Esophagus squamous epithelium (tissue), 5 donors: ENCODE measurements around the gene NKAP. TPM values are rescaled to one million over a fixed set of nuclear protein-coding genes. Genes with fewer than 3 reads are reported as not detected.

ENCODE experiments used
- DNase-seq: peaks from one replicate; lab custom pipeline; 2025; lab: John Stamatoyannopoulos, UW
- H3K27ac ChIP-seq, 4 donors: fragments of 200-600 bp; sonication (generic); one replicate each; pipeline ENCODE4 v1.5.1; 2016 to 2019; ENCODE audit warnings: mild to moderate bottlenecking in 1 of 4
- H3K27me3 ChIP-seq, 4 donors: fragments of 200-600 bp; sonication (generic); 1 replicate in 3 of 4; 2 replicates in 1 of 4; pipeline versions ENCODE4 v1.5.1 to v1.6.0; 2017 to 2021; ENCODE audit warnings: antibody characterized with exemption in 1 of 4
- H3K36me3 ChIP-seq, 3 donors: fragments of 200-600 bp; sonication (generic); one replicate each; pipeline ENCODE4 v1.5.1; 2016 to 2019
- H3K4me1 ChIP-seq, 3 donors: fragments of 200-600 bp; sonication (generic); one replicate each; pipeline ENCODE4 v1.5.1; 2017 to 2019
- H3K4me3 ChIP-seq, 4 donors: fragments of 200-600 bp; sonication (generic); 1 replicate in 3 of 4; 2 replicates in 1 of 4; pipeline ENCODE4 v1.5.1; 2016 to 2019; ENCODE audit warnings: mild to moderate bottlenecking in 2 of 4, moderate library complexity in 1 of 4
- H3K9me3 ChIP-seq, 3 donors: fragments of 200-600 bp; sonication (generic); one replicate each; pipeline ENCODE4 v1.5.1; 2016 to 2019
- POLR2A ChIP-seq, 4 donors: fragments of 450-650 bp; IDR thresholded peaks; one replicate each; pipeline ENCODE4 v1.6.1; 2017; ENCODE audit warnings: antibody characterized with exemption in 4 of 4, mild to moderate bottlenecking in 4 of 4, moderate library complexity in 3 of 4
- WGBS, 2 donors: methylation state at CpG; one replicate each; pipeline ENCODE4 v1.1.5; 2018; 5-methylcytosine and 5-hydroxymethylcytosine counted together
- intact Hi-C: fragments of 100-400 bp; cut with DNase I; formaldehyde crosslinking; loops from one replicate; pipeline ENCODE4 v1.15.0; 2022
- total RNA-seq, 4 donors: library from RNA; depleted of rRNA; stranded (reverse); fragments of >200 nt; gene quantifications; one replicate each; pipeline ENCODE4 v1.1.0, GENCODE V29; 2016
- TF ChIP-seq, protein P1 (sequence below), 6 experiments: fragments of 450-650 bp in 4 of 6; fragments of 200-600 bp in 2 of 6; sonication (generic) in 2 of 6; IDR thresholded peaks; one replicate each; pipeline ENCODE4 v1.5.1; 2016 to 2019; ENCODE audit warnings: antibody characterized with exemption in 6 of 6, mild to moderate bottlenecking in 4 of 6, moderate library complexity in 4 of 6
- donor health status: DM: yes; HTN: yes; CAD: no.

Gene NKAP
- total RNA-seq, 4 donors from 2014 or later: 2.2 to 5.0 (median 2.6) TPM

DNA sequence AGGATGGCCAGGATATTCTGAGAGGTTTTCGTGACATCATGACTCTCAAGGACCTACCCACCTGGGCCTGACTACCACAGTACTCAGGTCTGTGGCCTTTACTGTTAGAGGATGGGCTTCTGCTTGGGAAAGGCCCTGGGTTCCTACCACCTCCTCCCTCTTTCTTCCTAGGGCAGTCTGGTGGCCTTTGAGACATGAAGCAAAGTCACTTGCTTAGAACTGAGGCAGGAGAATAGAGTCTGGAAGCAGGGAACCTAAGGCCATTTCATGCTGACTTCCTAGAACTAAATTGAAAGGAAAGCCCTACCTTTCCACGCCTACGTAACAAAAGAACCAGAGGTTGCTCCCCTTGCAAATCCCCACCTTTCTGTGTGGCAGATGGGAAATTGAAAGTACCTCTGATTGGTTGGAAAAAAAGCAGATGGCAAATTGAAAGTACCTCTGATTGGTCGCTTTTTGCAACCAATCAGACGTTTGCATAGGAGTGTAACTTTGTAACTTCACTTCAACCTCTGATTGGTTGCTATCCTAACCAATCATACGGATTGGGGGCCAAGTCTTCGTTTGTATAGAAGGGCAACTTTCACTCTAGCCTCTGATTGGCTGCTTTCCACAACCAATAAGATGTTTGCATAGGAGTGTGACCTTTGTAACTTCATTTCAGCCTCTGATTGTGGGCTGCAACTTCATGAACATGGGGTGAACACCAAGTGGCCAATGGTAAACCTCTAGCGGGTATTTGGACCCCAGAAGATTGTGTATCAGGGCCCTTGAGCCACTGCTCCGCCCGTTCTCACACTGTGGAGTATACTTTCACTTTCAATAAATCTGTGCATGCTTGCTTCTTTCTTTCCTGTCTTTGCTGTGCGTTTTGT, 57.8 kb downstream of the NKAP start:
- Histone ChIP-seq H3K4me1 (peaks cover 0 to 15% (median 0%) of the 10 kb centered on the region in 3 donors), H3K9me3 (no peaks in the 10 kb centered on the region), H3K27me3 (no peaks in the 10 kb centered on the region), H3K36me3 (no peaks in the 10 kb centered on the region), H3K4me3 (peak overlapping the region in 2 of 4 donors; percentile 13 to 46), H3K27ac (no peak overlapping the region)
- TF ChIP-seq, protein P1, sequence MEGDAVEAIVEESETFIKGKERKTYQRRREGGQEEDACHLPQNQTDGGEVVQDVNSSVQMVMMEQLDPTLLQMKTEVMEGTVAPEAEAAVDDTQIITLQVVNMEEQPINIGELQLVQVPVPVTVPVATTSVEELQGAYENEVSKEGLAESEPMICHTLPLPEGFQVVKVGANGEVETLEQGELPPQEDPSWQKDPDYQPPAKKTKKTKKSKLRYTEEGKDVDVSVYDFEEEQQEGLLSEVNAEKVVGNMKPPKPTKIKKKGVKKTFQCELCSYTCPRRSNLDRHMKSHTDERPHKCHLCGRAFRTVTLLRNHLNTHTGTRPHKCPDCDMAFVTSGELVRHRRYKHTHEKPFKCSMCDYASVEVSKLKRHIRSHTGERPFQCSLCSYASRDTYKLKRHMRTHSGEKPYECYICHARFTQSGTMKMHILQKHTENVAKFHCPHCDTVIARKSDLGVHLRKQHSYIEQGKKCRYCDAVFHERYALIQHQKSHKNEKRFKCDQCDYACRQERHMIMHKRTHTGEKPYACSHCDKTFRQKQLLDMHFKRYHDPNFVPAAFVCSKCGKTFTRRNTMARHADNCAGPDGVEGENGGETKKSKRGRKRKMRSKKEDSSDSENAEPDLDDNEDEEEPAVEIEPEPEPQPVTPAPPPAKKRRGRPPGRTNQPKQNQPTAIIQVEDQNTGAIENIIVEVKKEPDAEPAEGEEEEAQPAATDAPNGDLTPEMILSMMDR (IDR thresholded peaks at IDR 0.05): no peak
- no peak for TF ChIP-seq POLR2A (IDR thresholded peaks at IDR 0.05)
- 62 to 83% methylated on average over 10 to 11 of the region's 11 CpGs for WGBS, 2 donors
- intact Hi-C loops: no loop called here
- no peak for DNase-seq

DNA sequence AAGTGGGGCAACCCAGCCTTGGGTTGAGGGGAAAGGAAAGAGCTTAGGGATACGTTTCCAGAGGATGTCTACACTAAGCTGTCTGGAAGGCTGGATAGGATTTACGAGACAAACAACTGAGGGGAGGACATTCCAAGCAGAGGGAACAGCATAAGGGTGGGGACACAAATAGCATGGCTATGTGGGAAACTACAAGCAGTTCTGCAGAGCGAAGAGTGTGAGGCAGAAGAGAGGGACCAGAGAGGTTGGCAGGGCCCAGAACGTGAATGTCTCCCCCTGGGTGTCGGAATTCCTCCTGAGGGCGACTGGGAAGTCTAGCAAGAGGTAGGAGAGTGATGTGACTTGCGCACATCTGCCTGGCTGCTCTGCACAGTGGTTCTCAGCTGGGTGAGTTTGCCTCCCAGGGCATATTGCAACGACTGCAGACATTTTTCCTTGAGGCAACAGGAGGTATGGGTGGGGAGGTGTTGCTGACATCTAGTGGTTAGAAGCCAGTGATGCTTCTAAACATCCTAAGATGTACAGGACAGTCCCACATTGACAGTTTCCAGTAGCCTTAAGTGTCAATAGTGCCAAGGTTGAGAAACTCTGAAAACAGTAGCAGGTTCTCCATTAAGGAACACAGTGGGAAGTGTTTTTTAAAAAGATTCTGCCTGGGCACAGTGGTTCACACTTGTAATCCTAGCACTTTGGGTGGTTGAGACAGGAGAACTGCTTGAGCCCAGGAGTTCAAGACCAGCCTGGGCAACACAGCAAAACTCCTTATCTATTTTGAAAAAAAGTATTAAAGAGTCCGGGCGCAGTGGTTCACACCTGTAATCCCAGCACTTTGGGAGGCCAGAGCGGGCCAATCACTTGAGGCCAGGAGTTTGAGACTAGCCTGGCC, 62.8 kb downstream of the NKAP start:
- Histone ChIP-seq H3K27ac (no peak overlapping the region), H3K4me1 (peaks cover 0 to 3% (median 0%) of the 10 kb centered on the region in 3 donors), H3K27me3 (no peaks in the 10 kb centered on the region), H3K4me3 (no peak overlapping the region), H3K36me3 (peaks cover 0 to 36% (median 0%) of the 10 kb centered on the region in 3 donors), H3K9me3 (no peaks in the 10 kb centered on the region)
- TF ChIP-seq, protein P1 (IDR thresholded peaks at IDR 0.05): peak in 3 of 6 experiments; percentile 47 to 53 (median 48)
- no peak for TF ChIP-seq POLR2A (IDR thresholded peaks at IDR 0.05)
- 56 to 60% methylated on average over 6 to 10 of the region's 11 CpGs for WGBS, 2 donors
- intact Hi-C loops: no loop called here
- DNase-seq: no peak

DNA sequence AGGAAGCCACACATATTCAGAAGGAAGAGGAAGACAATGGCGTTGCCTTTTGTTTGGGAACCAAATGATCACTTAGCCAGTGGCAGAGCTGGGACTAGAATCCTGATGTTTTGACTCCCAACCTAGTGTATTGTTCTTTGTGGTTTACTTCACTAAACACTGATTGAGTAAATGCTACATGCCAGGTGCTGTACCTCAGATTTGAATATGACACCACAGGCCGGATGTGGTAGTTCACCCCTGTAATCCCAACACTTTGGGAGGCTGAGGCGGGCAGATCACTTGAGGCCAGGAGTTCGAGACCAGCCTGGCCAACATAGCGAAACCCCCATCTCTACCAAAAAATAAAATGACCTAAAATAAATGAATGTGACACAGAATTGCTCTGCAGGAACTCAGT, 63.5 kb downstream of the NKAP start:
- H3K36me3 ChIP-seq: peaks cover 0 to 43% (median 0%) of the 10 kb centered on the region in 3 donors
- peaks cover 0 to 3% (median 0%) of the 10 kb centered on the region in 3 donors for H3K4me1 ChIP-seq
- WGBS, 2 donors: 77 to 81% methylated on average over 4 of the region's 5 CpGs
- no peaks in the 10 kb centered on the region for H3K27me3 ChIP-seq
- H3K27ac ChIP-seq: no peak overlapping the region
- H3K4me3 ChIP-seq: no peak overlapping the region
- H3K9me3 ChIP-seq: no peaks in the 10 kb centered on the region
- intact Hi-C loops: no loop called here
- no peak for DNase-seq
- no peak for TF ChIP-seq POLR2A (IDR thresholded peaks at IDR 0.05)
- TF ChIP-seq, protein P1 (IDR thresholded peaks at IDR 0.05): no peak

DNA sequence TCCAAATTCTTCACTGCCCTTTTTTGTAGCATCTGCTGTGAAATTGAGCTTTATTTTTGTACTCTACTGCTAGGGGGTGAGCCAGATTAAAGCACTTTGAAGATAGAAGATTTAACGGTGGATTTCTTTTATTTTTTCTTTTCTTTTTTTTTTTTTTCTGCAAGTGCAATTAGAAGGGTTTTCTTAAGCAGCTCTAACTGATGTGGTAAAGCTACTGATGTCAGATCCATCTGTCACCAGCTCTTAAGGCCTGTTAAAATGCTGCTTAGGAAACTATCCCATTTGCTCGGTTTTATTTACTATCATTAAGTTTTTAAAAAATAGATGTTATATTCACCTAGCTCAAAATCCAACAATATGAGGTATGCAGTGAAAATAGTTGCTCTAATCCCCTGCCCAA, 64.8 kb downstream of the NKAP start:
- Histone ChIP-seq H3K4me1 (peaks cover 0 to 12% (median 0%) of the 10 kb centered on the region in 3 donors), H3K36me3 (peaks cover 0 to 45% (median 0%) of the 10 kb centered on the region in 3 donors), H3K9me3 (no peaks in the 10 kb centered on the region), H3K27me3 (no peaks in the 10 kb centered on the region), H3K27ac (no peak overlapping the region), H3K4me3 (no peak overlapping the region)
- intact Hi-C loops: loop anchor here (10.0 kb wide), 1 partner anchor 64 kb away; no protein-coding TSS in a partner anchor
- DNase-seq: no peak
- WGBS, 2 donors: 62 to 71% methylated on average over 2 of the region's 2 CpGs
- TF ChIP-seq POLR2A (IDR thresholded peaks at IDR 0.05): no peak
- TF ChIP-seq, protein P1 (IDR thresholded peaks at IDR 0.05): no peak
